SK-N-SH (cell line): ENCODE data around the gene PBX1. TPM values are rescaled to one million over a fixed set of nuclear protein-coding genes. Genes with fewer than 3 reads are reported as not detected.

Experiments
- CTCF ChIA-PET: fragments of 300-600, 350-600 bp; formaldehyde crosslinking; extraction: SDS; loops from one replicate; lab custom pipeline; 2021; lab: Yijun Ruan, JAX
- POLR2A ChIA-PET: fragments of 350-600 bp; sonication (Branson Sonifier 250); formaldehyde crosslinking; extraction: SDS; loops from one replicate; lab custom pipeline; 2020; ENCODE audit warnings: antibody characterized with exemption, inconsistent platforms; lab: Yijun Ruan, JAX
- DNase-seq: peaks from one replicate; pipeline ENCODE4 v3.0.0; 2012
- H2AFZ ChIP-seq: fragments of 200-600 bp; sonication (generic); 2 replicates; pipeline ENCODE4 v1.8.1; 2016; ENCODE audit warnings: antibody characterized with exemption, mild to moderate bottlenecking, low read depth
- H3F3A ChIP-seq: fragments of 200-600 bp; sonication (generic); replicated peaks from 2 replicates; pipeline ENCODE3; 2016; ENCODE audit warnings: antibody characterized with exemption, mild to moderate bottlenecking; ENCODE audit not compliant: insufficient read depth
- H3K27ac ChIP-seq, 2 experiments: fragments of 200-500 bp in 1 of 2; fragments of 200-600 bp in 1 of 2; sonication (Bioruptor generic) in 1 of 2; sonication (generic), shearing (Covaris generic) in 1 of 2; 2 replicates each; pipeline versions ENCODE4 v1.5.1 to v1.6.1; 2014 to 2016; ENCODE audit warnings: low read depth in 2 of 2, inconsistent platforms in 1 of 2, low read length in 1 of 2, mild to moderate bottlenecking in 1 of 2, mixed read lengths in 1 of 2
- H3K27me3 ChIP-seq: fragments of 200-600 bp; sonication (generic), shearing (Covaris generic); 2 replicates; pipeline ENCODE4 v1.6.1; 2016; ENCODE audit warnings: mixed run types; ENCODE audit not compliant: insufficient read depth
- H3K36me3 ChIP-seq, 2 experiments: fragments of 200-500 bp in 1 of 2; fragments of 200-600 bp in 1 of 2; sonication (Bioruptor generic) in 1 of 2; sonication (generic) in 1 of 2; replicated peaks in 1 of 2; 2 replicates each; pipeline versions ENCODE3 to v1.5.1; 2014 to 2016; ENCODE audit warnings: low read length in 1 of 2, mild to moderate bottlenecking in 1 of 2; ENCODE audit not compliant: insufficient read depth in 2 of 2, control insufficient read depth in 1 of 2
- H3K4me1 ChIP-seq, 2 experiments: fragments of 200-500 bp in 1 of 2; fragments of 200-600 bp in 1 of 2; sonication (Bioruptor generic) in 1 of 2; sonication (generic), shearing (Covaris generic) in 1 of 2; 2 replicates each; pipeline versions ENCODE4 v1.5.1 to v1.6.1; 2014 to 2016; ENCODE audit warnings: low read depth in 1 of 2, low read length in 1 of 2, mixed run types in 1 of 2; ENCODE audit not compliant: insufficient read depth in 2 of 2, control insufficient read depth in 1 of 2
- H3K4me2 ChIP-seq: fragments of 200-600 bp; sonication (generic), shearing (Covaris generic); 2 replicates; pipeline ENCODE4 v1.6.1; 2017; ENCODE audit warnings: mixed run types
- H3K4me3 ChIP-seq, 2 experiments: fragments of 200-500 bp in 1 of 2; fragments of 200-600 bp in 1 of 2; sonication (Bioruptor generic) in 1 of 2; sonication (generic), shearing (Covaris generic) in 1 of 2; 2 replicates each; pipeline versions ENCODE4 v1.5.1 to v1.8.1; 2014 to 2016; ENCODE audit warnings: low read depth in 2 of 2, inconsistent platforms in 1 of 2, low read length in 1 of 2, mild to moderate bottlenecking in 1 of 2, mixed read lengths in 1 of 2, moderate library complexity in 1 of 2
- H3K79me2 ChIP-seq: fragments of 200-600 bp; sonication (generic); 2 replicates; pipeline ENCODE4 v1.8.1; 2017; ENCODE audit warnings: mild to moderate bottlenecking; ENCODE audit not compliant: insufficient read depth
- H3K9ac ChIP-seq: fragments of 200-600 bp; sonication (generic); 2 replicates; pipeline ENCODE4 v1.6.1; 2017; ENCODE audit warnings: mixed run types
- H3K9me2 ChIP-seq: fragments of 200-600 bp; sonication (generic); 2 replicates; pipeline ENCODE4 v1.6.1; 2017; ENCODE audit warnings: mixed run types
- H3K9me3 ChIP-seq: fragments of 200-600 bp; sonication (generic); 2 replicates; pipeline ENCODE4 v1.6.1; 2017; ENCODE audit warnings: mixed run types, mild to moderate bottlenecking, moderate library complexity
- H4K20me1 ChIP-seq: fragments of 200-600 bp; sonication (generic); 2 replicates; pipeline ENCODE4 v1.6.1; 2017; ENCODE audit warnings: mild to moderate bottlenecking, mixed run types; ENCODE audit not compliant: insufficient read depth
- CTCF ChIP-seq: fragments of 200-600 bp; sonication (generic); IDR thresholded peaks from 2 replicates; pipeline ENCODE4 v1.6.1; 2017; ENCODE audit warnings: antibody characterized with exemption, mild to moderate bottlenecking, moderate library complexity
- FOSL2 ChIP-seq: IDR thresholded peaks from 2 replicates; pipeline ENCODE4 v1.4.0; 2012; ENCODE audit warnings: low read depth, mild to moderate bottlenecking, moderate library complexity, borderline replicate concordance
- FOXJ3 ChIP-seq: sonication (generic); formaldehyde crosslinking; IDR thresholded peaks from 2 replicates; pipeline ENCODE4 v1.5.1; 2020; ENCODE audit warnings: mild to moderate bottlenecking, missing genetic modification reagents
- IRF3 ChIP-seq: fragments of 150-350 bp; IDR thresholded peaks from 2 replicates; pipeline ENCODE4 v1.6.1; 2016; ENCODE audit warnings: mild to moderate bottlenecking, low read depth, low read length
- JUND ChIP-seq: IDR thresholded peaks from 2 replicates; pipeline ENCODE4 v1.4.0; 2012
- MAX ChIP-seq: IDR thresholded peaks from 2 replicates; pipeline ENCODE4 v1.4.0; 2012; ENCODE audit warnings: low read depth
- NFIC ChIP-seq: IDR thresholded peaks from 2 replicates; pipeline ENCODE4 v1.4.0; 2012; ENCODE audit warnings: borderline replicate concordance
- NRF1 ChIP-seq: IDR thresholded peaks from 2 replicates; pipeline ENCODE4 v1.6.1; 2012; ENCODE audit warnings: low read depth, mild to moderate bottlenecking, low read length
- RAD21 ChIP-seq: IDR thresholded peaks from 2 replicates; pipeline ENCODE4 v1.6.1; 2012; ENCODE audit warnings: mild to moderate bottlenecking, low read length
- RFX5 ChIP-seq: IDR thresholded peaks from 2 replicates; pipeline ENCODE4 v1.6.1; 2012; ENCODE audit warnings: mild to moderate bottlenecking, improper control_type of control experiment, low read length
- RXRA ChIP-seq: IDR thresholded peaks from 2 replicates; pipeline ENCODE4 v1.4.0; 2012; ENCODE audit warnings: low read depth, mild to moderate bottlenecking, borderline replicate concordance
- SMC3 ChIP-seq: IDR thresholded peaks from 2 replicates; pipeline ENCODE4 v1.6.1; 2012; ENCODE audit warnings: low read depth, low read length, improper control_type of control experiment
- TCF12 ChIP-seq: IDR thresholded peaks from 2 replicates; pipeline ENCODE4 v1.4.0; 2012
- TEAD4 ChIP-seq: IDR thresholded peaks from 2 replicates; pipeline ENCODE4 v1.4.0; 2012; ENCODE audit warnings: mild to moderate bottlenecking, borderline replicate concordance; ENCODE audit not compliant: insufficient read depth
- USF1 ChIP-seq: IDR thresholded peaks from 2 replicates; pipeline ENCODE4 v1.4.0; 2012; ENCODE audit warnings: low read depth, borderline replicate concordance
- YY1 ChIP-seq: IDR thresholded peaks from 2 replicates; pipeline ENCODE4 v1.4.0; 2012; ENCODE audit warnings: low read depth, mild to moderate bottlenecking
- ZBTB33 ChIP-seq: IDR thresholded peaks from 2 replicates; pipeline ENCODE4 v1.4.0; 2012; ENCODE audit warnings: low read depth, borderline replicate concordance
- WGBS: methylation state at CpG from one replicate; pipeline ENCODE4 v1.1.6; 2017; ENCODE audit warnings: low lambda C conversion rate; 5-methylcytosine and 5-hydroxymethylcytosine counted together
- polyA plus RNA-seq, 3 experiments: library from polyadenylated mRNA; depleted of rRNA; stranded (reverse); fragments of >200 nt; gene quantifications; 2 replicates each; pipeline ENCODE4 v1.2.3, GENCODE V29; 2012

PBX1 gene
- polyA plus RNA-seq, 1 of the 3 experiments (the other 2 are of a cell fraction): 27.0 TPM

GRCh38 chr1:164719676-164720439 is 160.9 kb downstream of the PBX1 start:
- no peak overlapping the region for H3K4me3 ChIP-seq
- TF ChIP-seq SMC3 (no peak), RFX5 (no peak), IRF3 (no peak), FOXJ3 (CRISPR knock-in tag) (no peak), JUND (no peak), TEAD4 (no peak), FOSL2 (no peak), RAD21 (no peak), TCF12 (no peak), ZBTB33 (no peak)
- H3K4me2 ChIP-seq: no peak overlapping the region
- no peak overlapping the region for H3K9ac ChIP-seq
- no peaks in the 10 kb centered on the region for H3K79me2 ChIP-seq
- no peaks in the 10 kb centered on the region for H3K27me3 ChIP-seq
- WGBS: 81% methylated on average over 8 of the region's 8 CpGs
- H3K27ac ChIP-seq: no peak overlapping the region
- H2AFZ ChIP-seq: no peak overlapping the region
- ChIA-PET CTCF (interaction anchor here (1.5 kb wide), 1 partner anchor 67 kb away, joined by 5 read pairs; no protein-coding TSS in a partner anchor), POLR2A (no interaction called here)
- peaks cover 3% of the 10 kb centered on the region for H3F3A ChIP-seq
- peaks cover 16 to 25% of the 10 kb centered on the region in 2 experiments; a peak in 3 of 4 replicates for H3K4me1 ChIP-seq
- H3K9me2 ChIP-seq: no peaks in the 10 kb centered on the region
- no peak for DNase-seq
- peaks cover 0 to under 1% of the 10 kb centered on the region in 2 experiments for H3K36me3 ChIP-seq
- no peaks in the 10 kb centered on the region for H3K9me3 ChIP-seq
- no peaks in the 10 kb centered on the region for H4K20me1 ChIP-seq

GRCh38 chr1:164720440-164721227 is 161.7 kb downstream of the PBX1 start:
- Histone ChIP-seq H4K20me1 (no peaks in the 10 kb centered on the region), H3K9me2 (no peaks in the 10 kb centered on the region), H3K27ac (no peak overlapping the region), H3K4me3 (no peak overlapping the region), H2AFZ (no peak overlapping the region), H3K4me2 (no peak overlapping the region), H3K4me1 (peaks cover 20 to 32% of the 10 kb centered on the region in 2 experiments), H3K27me3 (no peaks in the 10 kb centered on the region), H3K9me3 (no peaks in the 10 kb centered on the region), H3K79me2 (no peaks in the 10 kb centered on the region), H3F3A (peaks cover 3% of the 10 kb centered on the region), H3K9ac (no peak overlapping the region), H3K36me3 (no peaks in the 10 kb centered on the region)
- ChIA-PET POLR2A (no interaction called here), CTCF (no interaction called here)
- 93% methylated on average over 7 of the region's 7 CpGs for WGBS
- no peak for DNase-seq
- TF ChIP-seq CTCF (no peak), MAX (no peak), RXRA (no peak), RAD21 (no peak), YY1 (no peak), ZBTB33 (no peak), NRF1 (no peak), USF1 (no peak), FOSL2 (no peak), TCF12 (no peak), NFIC (no peak)
